OCI-LY1 (cell line): Measurements from ENCODE around the gene RPL19.

Experiments
- CTCF ChIP-seq: fragments of 200-600 bp; sonication (generic), shearing (Covaris generic); IDR thresholded peaks from 2 replicates; pipeline ENCODE4 v1.5.1; 2017; ENCODE audit warnings: mild to moderate bottlenecking, antibody characterized with exemption, low read length, moderate library complexity, mixed read lengths
- EZH2 ChIP-seq: fragments of 200-600 bp; sonication (generic), shearing (Covaris generic); IDR thresholded peaks from 2 replicates; pipeline ENCODE4 v1.8.0; 2017; ENCODE audit warnings: borderline replicate concordance, mixed run types, mild to moderate bottlenecking, antibody characterized with exemption, low read length, moderate library complexity, mixed read lengths

- TF ChIP-seq CTCF (no peak), EZH2 (no peak)
Observed at GRCh38 chr17:39224778-39225307, 24.8 kb downstream of the RPL19 start.
